Liver (tissue), 9 donors: Measurements from ENCODE around the gene LSM2. TPM values are rescaled to one million over a fixed set of nuclear protein-coding genes. Genes with fewer than 3 reads are reported as not detected.

ENCODE experiments used
- DNase-seq: peaks from one replicate; pipeline ENCODE4 v3.0.0-alpha.2; 2017; ENCODE audit warnings: low spot score
- H3K27ac ChIP-seq, 2 donors: one replicate each; pipeline ENCODE4 v1.7.0; 2013; ENCODE audit warnings: inconsistent platforms in 2 of 2, low read length in 2 of 2, control low read depth in 1 of 2, low read depth in 1 of 2, mild to moderate bottlenecking in 1 of 2
- H3K27me3 ChIP-seq, 4 donors: one replicate each; pipeline versions ENCODE4 v1.6.1 to v1.7.0; 2013; ENCODE audit warnings: low read length in 3 of 4, inconsistent platforms in 1 of 4, mild to moderate bottlenecking in 1 of 4, moderate library complexity in 1 of 4; ENCODE audit not compliant: control insufficient read depth in 4 of 4, insufficient read depth in 4 of 4
- H3K36me3 ChIP-seq, 4 donors: one replicate each; pipeline versions ENCODE4 v1.6.1 to v1.7.0; 2013; ENCODE audit warnings: low read length in 3 of 4, mild to moderate bottlenecking in 3 of 4, low read depth in 1 of 4, moderate library complexity in 1 of 4; ENCODE audit not compliant: control insufficient read depth in 4 of 4, insufficient read depth in 3 of 4
- H3K4me1 ChIP-seq, 4 donors: one replicate each; pipeline versions ENCODE4 v1.6.1 to v1.7.0; 2013; ENCODE audit warnings: low read length in 3 of 4, mild to moderate bottlenecking in 3 of 4, moderate library complexity in 1 of 4; ENCODE audit not compliant: control insufficient read depth in 4 of 4, insufficient read depth in 4 of 4
- H3K4me3 ChIP-seq, 3 donors: one replicate each; pipeline versions ENCODE4 v1.6.1 to v1.7.0; 2013; ENCODE audit warnings: low read length in 3 of 3, control low read depth in 1 of 3, low read depth in 1 of 3, mild to moderate bottlenecking in 1 of 3
- H3K9ac ChIP-seq, 2 donors: one replicate each; pipeline ENCODE4 v1.7.0; 2013; ENCODE audit warnings: low read length in 2 of 2, mild to moderate bottlenecking in 2 of 2, moderate library complexity in 2 of 2, control low read depth in 1 of 2, low read depth in 1 of 2
- H3K9me3 ChIP-seq, 4 donors: one replicate each; pipeline versions ENCODE4 v1.6.1 to v1.7.0; 2013; ENCODE audit warnings: low read length in 3 of 4; ENCODE audit not compliant: control insufficient read depth in 4 of 4
- CTCF ChIP-seq: fragments of 150-350 bp; IDR thresholded peaks from 2 replicates; pipeline ENCODE4 v1.5.1; 2017; ENCODE audit warnings: improper control_type of control experiment, low read depth, low read length; ENCODE audit not compliant: missing input control
- EGR1 ChIP-seq, 2 donors: IDR thresholded peaks; 2 replicates each; pipeline ENCODE4 v1.6.1; 2016 to 2018; ENCODE audit warnings: antibody characterized with exemption in 2 of 2, low read depth in 2 of 2
- FOXA1 ChIP-seq: IDR thresholded peaks from 2 replicates; pipeline ENCODE4 v1.6.1; 2016; ENCODE audit warnings: antibody characterized with exemption
- FOXA2 ChIP-seq: IDR thresholded peaks from 2 replicates; pipeline ENCODE4 v1.6.1; 2016; ENCODE audit warnings: antibody characterized with exemption
- GABPA ChIP-seq, 2 donors: IDR thresholded peaks in 1 of 2; conservative IDR thresholded peaks in 1 of 2; 2 replicates each; pipeline ENCODE4 v1.6.1; 2016; ENCODE audit warnings: antibody characterized with exemption in 2 of 2, mild to moderate bottlenecking in 1 of 2, moderate library complexity in 1 of 2
- HNF4A ChIP-seq, 2 donors: conservative IDR thresholded peaks; 2 replicates each; pipeline ENCODE4 v1.6.1; 2016; ENCODE audit warnings: antibody characterized with exemption in 2 of 2, mild to moderate bottlenecking in 2 of 2
- HNF4G ChIP-seq: IDR thresholded peaks from 2 replicates; pipeline ENCODE4 v1.6.1; 2016; ENCODE audit warnings: antibody characterized with exemption
- JUND ChIP-seq, 2 donors: IDR thresholded peaks; 2 replicates each; pipeline ENCODE4 v1.6.1; 2016; ENCODE audit warnings: antibody characterized with exemption in 2 of 2
- NR2F2 ChIP-seq: IDR thresholded peaks from 2 replicates; pipeline ENCODE4 v1.6.1; 2016; ENCODE audit warnings: antibody characterized with exemption
- RAD21 ChIP-seq, 2 donors: IDR thresholded peaks; 2 replicates each; pipeline ENCODE4 v1.6.1; 2016; ENCODE audit warnings: antibody characterized with exemption in 2 of 2, mild to moderate bottlenecking in 2 of 2
- REST ChIP-seq: IDR thresholded peaks from 2 replicates; pipeline ENCODE4 v1.6.1; 2016; ENCODE audit warnings: antibody characterized with exemption, mild to moderate bottlenecking
- RXRA ChIP-seq, 2 donors: IDR thresholded peaks; 2 replicates each; pipeline ENCODE4 v1.6.1; 2017 to 2018; ENCODE audit warnings: antibody characterized with exemption in 2 of 2, mild to moderate bottlenecking in 1 of 2
- SP1 ChIP-seq: IDR thresholded peaks from 2 replicates; pipeline ENCODE4 v1.6.1; 2018; ENCODE audit warnings: antibody characterized with exemption, mild to moderate bottlenecking
- TAF1 ChIP-seq: conservative IDR thresholded peaks from 2 replicates; pipeline ENCODE4 v1.6.1; 2016; ENCODE audit warnings: antibody characterized with exemption, mild to moderate bottlenecking
- YY1 ChIP-seq: IDR thresholded peaks from 2 replicates; pipeline ENCODE4 v1.6.1; 2016; ENCODE audit warnings: antibody characterized with exemption, mild to moderate bottlenecking
- ZBTB33 ChIP-seq: IDR thresholded peaks from 2 replicates; pipeline ENCODE4 v1.6.1; 2016; ENCODE audit warnings: antibody characterized with exemption
- WGBS: extraction: QIAGEN DNeasy Blood & Tissue Kit; methylation state at CpG from one replicate; pipeline ENCODE4 v1.1.7; 2013; 5-methylcytosine and 5-hydroxymethylcytosine counted together
- polyA plus RNA-seq, 2 donors: library from polyadenylated mRNA; stranded (reverse) in 1 of 2; unstranded in 1 of 2; fragments of 200-250 nt in 1 of 2; fragments of >200 nt in 1 of 2; fragmentation: Nextera tagmentation in 1 of 2; extraction: Ambion mirVana in 1 of 2; gene quantifications; one replicate each; pipeline versions ENCODE4 v1.2.1 to v1.2.3, GENCODE V29; 2013 to 2015
- total RNA-seq, 2 donors: library from RNA; depleted of rRNA; stranded (reverse); fragments of >200 nt; gene quantifications; one replicate each; pipeline ENCODE4 v1.2.3, GENCODE V29; 2014
- TF ChIP-seq, protein P1 (sequence below): IDR thresholded peaks from 2 replicates; pipeline ENCODE4 v1.6.1; 2016; ENCODE audit warnings: antibody characterized with exemption
- TF ChIP-seq, protein P2 (sequence below): IDR thresholded peaks from 2 replicates; pipeline ENCODE4 v1.6.1; 2016; ENCODE audit warnings: antibody characterized with exemption
- donor health status: healthy.
- donor health status: healthy.
- donor health status: healthy.
- donor health status: healthy.
- donor health status: healthy.

LSM2 gene
- total and polyA plus RNA-seq, 4 donors = 7.3 to 18.7 (median 15.5) TPM

- TF ChIP-seq GABPA (IDR thresholded peaks at IDR 0.05 in 1 of 2, conservative IDR thresholded peaks at IDR 0.05 in 1 of 2) (no peak), TAF1 (no peak), FOXA2 (no peak), CTCF (no peak), RAD21 (IDR thresholded peaks at IDR 0.05) (no peak), FOXA1 (no peak), EGR1 (IDR thresholded peaks at IDR 0.05; ENCODE audit: low read depth in 2 of 2) (no peak), HNF4A (conservative IDR thresholded peaks at IDR 0.05) (no peak), YY1 (no peak), ZBTB33 (no peak), RXRA (IDR thresholded peaks at IDR 0.05) (no peak), NR2F2 (no peak), SP1 (no peak), JUND (IDR thresholded peaks at IDR 0.05) (no peak), HNF4G (no peak), REST (no peak)
- TF ChIP-seq, protein P1, sequence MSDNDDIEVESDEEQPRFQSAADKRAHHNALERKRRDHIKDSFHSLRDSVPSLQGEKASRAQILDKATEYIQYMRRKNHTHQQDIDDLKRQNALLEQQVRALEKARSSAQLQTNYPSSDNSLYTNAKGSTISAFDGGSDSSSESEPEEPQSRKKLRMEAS = no peak
- TF ChIP-seq, protein P2, sequence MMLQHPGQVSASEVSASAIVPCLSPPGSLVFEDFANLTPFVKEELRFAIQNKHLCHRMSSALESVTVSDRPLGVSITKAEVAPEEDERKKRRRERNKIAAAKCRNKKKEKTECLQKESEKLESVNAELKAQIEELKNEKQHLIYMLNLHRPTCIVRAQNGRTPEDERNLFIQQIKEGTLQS = no peak
- Histone ChIP-seq H3K9ac (no peak overlapping the region), H3K4me3 (no peak overlapping the region), H3K4me1 (peaks cover 0 to 10% (median 6%) of the 10 kb centered on the region in 4 donors), H3K9me3 (no peaks in the 10 kb centered on the region), H3K27me3 (no peaks in the 10 kb centered on the region), H3K36me3 (peaks cover 0 to 8% (median 4%) of the 10 kb centered on the region in 4 donors), H3K27ac (no peak overlapping the region)
- WGBS = 95% methylated on average over 2 of the region's 2 CpGs
- no peak for DNase-seq
These were observed 9.8 kb downstream of the LSM2 start for GRCh38 chr6:31796993-31797385.
